ENCODE data around the gene HNRNPA3. TPM values are rescaled to one million over a fixed set of nuclear protein-coding genes. Genes with fewer than 3 reads are reported as not detected.
"Not testable (repeated sequence)": the region's sequence is repeated elsewhere in the genome, so short reads cannot be mapped to it uniquely, and the experiment has no call there.

HNRNPA3 gene
- polyA plus RNA-seq, 3 donors = 57.1 to 170 (median 155) TPM

DNA sequence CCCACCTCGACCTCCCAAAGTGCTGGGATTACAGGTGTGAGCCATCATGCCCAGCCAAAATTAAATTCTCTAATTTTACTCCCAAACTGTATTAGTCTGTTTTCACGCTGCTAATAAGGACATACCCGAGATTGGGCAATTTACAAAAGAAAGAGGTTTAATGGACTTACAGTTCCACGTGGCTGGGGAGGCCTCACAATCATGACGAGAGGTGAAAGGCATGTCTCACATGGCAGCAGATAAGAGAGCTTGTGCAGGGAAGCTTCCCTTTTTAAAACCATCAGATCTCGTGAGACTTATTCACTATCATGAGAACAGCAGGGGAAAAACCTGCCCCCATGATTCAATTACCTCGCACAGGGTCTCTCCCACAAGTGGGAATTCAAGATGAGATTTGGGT lies 26.6 kb upstream of the HNRNPA3 start:
- H3K27ac ChIP-seq (ENCODE audit: low read depth, low read length) = not testable (repeated sequence)
- 75 to 84% (median 75%) methylated on average over 7 of the region's 7 CpGs for WGBS, 3 donors

- H3K27ac ChIP-seq (ENCODE audit: low read depth, low read length) = no peak overlapping the region
- WGBS, 3 donors = 58 to 63% (median 62%) methylated on average over 8 of the region's 8 CpGs
These were observed 24.8 kb upstream of the HNRNPA3 start for GRCh38 chr2:177187631-177188312.

GRCh38 chr2:177188482-177189469 lies 23.8 kb upstream of the HNRNPA3 start:
- WGBS, 3 donors = 86 to 95% (median 90%) methylated on average over 7 of the region's 7 CpGs

GRCh38 chr2:177190941-177191340 lies 21.7 kb upstream of the HNRNPA3 start:
- WGBS, 3 donors = 79 to 87% (median 84%) methylated on average over 1 of the region's 1 CpG
- no peak overlapping the region for H3K27ac ChIP-seq (ENCODE audit: low read depth, low read length)

More at GRCh38 chr2:177188482-177189469, 23.8 kb upstream of the HNRNPA3 start:
- no peak overlapping the region for H3K27ac ChIP-seq (ENCODE audit: low read depth, low read length)

DNA sequence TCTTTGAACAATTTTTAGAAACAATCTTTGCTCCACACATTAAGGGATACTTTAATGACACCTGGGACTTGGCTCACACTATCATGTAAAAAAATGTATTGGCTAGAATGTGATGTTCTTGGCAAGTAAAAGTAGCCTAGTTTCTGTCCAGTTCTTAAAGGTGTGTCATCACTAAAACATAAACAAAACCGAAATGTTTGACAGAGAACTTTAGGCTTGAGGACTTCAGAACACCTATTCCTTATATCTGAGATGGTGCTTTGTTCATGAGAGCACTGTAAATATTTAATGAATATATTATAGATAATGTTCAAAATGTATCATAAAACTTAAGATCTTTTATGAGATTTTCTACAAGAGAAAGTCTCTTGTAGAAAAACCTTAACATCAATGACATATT lies 19.8 kb upstream of the HNRNPA3 start:
- no peak overlapping the region for H3K27ac ChIP-seq (ENCODE audit: low read depth, low read length)
- WGBS, 3 donors = 91% methylated on average over 1 of the region's 1 CpG

DNA sequence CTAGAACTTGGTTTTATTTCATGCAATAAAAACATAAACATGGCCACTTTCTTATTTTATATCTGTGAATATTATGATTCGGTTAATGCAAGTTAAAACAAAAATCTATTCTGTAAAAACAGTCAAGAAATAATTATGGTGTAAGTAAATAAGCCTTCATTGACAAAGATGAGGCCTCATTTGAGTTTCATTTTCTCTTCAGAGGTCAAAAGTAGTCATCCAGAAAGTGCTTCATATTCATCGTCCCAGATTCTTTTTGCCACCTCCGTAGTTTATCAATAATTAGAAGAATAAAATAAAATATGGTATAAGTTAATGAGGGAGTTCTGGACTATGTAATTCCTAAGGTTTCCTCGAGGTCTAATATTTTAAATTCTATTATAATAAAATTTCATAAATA lies 19.4 kb upstream of the HNRNPA3 start:
- WGBS, 3 donors = 87 to 90% (median 88%) methylated on average over 4 of the region's 4 CpGs
- H3K27ac ChIP-seq (ENCODE audit: low read depth, low read length) = no peak overlapping the region

GRCh38 chr2:177195194-177195593 lies 17.4 kb upstream of the HNRNPA3 start:
- no peak overlapping the region for H3K27ac ChIP-seq (ENCODE audit: low read depth, low read length)
- 54 to 79% (median 63%) methylated on average over 1 of the region's 1 CpG for WGBS, 3 donors

- 96 to 98% (median 97%) methylated on average over 7 of the region's 7 CpGs for WGBS, 3 donors
These were observed 12.2 kb upstream of the HNRNPA3 start for GRCh38 chr2:177200419-177200818.

DNA sequence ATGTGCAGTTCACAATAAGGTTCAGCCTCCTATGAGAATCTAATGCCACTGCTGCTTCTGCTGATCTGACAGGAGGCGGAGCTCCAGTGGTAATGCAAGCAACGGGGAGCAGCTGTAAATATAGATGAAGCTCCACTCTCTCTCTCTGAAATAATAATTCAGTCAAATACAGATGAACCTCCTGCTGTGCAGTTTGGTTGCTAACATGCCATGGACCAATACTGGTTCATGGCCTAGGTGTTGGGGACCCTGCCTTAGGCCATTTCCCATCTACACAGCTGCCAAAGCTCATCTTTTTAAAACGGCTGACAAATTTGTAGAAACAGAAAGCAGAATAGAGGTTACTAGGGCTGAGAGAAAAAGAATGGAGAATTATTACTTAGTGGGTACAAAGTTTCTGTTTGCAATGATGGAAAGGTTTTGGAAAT lies 10.7 kb upstream of the HNRNPA3 start:
- 59 to 66% (median 59%) methylated on average over 3 of the region's 3 CpGs for WGBS, 3 donors
- no peak overlapping the region for H3K27ac ChIP-seq (ENCODE audit: low read depth, low read length)

More at GRCh38 chr2:177200419-177200818, 12.2 kb upstream of the HNRNPA3 start:
- not testable (repeated sequence) for H3K27ac ChIP-seq (ENCODE audit: low read depth, low read length)

GRCh38 chr2:177204417-177204816 lies 8.2 kb upstream of the HNRNPA3 start:
- 84 to 87% (median 86%) methylated on average over 3 of the region's 3 CpGs for WGBS, 3 donors
- H3K27ac ChIP-seq (ENCODE audit: low read depth, low read length) = no peak overlapping the region

DNA sequence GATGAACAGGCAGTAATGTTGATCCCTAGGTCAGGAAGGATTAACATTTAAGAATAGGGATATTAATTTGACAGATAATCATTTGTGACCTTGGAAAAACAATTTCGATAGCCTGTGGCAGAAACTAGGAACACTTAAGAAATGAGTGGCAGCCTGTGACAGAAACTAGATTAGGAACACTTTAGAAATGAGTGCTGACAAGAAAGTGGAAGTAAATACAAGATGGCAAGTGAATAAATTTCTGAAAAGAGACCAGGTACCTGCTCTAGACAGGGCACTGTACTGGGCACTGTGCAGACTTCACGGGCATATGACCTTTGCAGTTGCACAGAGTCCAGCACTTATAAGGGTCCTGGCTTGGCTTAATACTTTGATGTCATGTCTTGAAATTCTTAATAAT lies 5.5 kb upstream of the HNRNPA3 start:
- WGBS, 3 donors = 42 to 94% (median 78%) methylated on average over 2 of the region's 2 CpGs
- no peak overlapping the region for H3K27ac ChIP-seq (ENCODE audit: low read depth, low read length)

- 34 to 54% (median 48%) methylated on average over 7 of the region's 7 CpGs for WGBS, 3 donors
These were observed 1.4 kb upstream of the HNRNPA3 start for GRCh38 chr2:177211169-177211568.

GRCh38 chr2:177211576-177212105 lies 953 bp upstream of the HNRNPA3 start:
- WGBS, 3 donors = 3 to 6% (median 4%) methylated on average over 6 of the region's 6 CpGs
- peak overlapping the region; percentile 98 for H3K27ac ChIP-seq (ENCODE audit: low read depth, low read length)

More at GRCh38 chr2:177211169-177211568, 1.4 kb upstream of the HNRNPA3 start:
- H3K27ac ChIP-seq (ENCODE audit: low read depth, low read length) = peak overlapping the region; percentile 1

DNA sequence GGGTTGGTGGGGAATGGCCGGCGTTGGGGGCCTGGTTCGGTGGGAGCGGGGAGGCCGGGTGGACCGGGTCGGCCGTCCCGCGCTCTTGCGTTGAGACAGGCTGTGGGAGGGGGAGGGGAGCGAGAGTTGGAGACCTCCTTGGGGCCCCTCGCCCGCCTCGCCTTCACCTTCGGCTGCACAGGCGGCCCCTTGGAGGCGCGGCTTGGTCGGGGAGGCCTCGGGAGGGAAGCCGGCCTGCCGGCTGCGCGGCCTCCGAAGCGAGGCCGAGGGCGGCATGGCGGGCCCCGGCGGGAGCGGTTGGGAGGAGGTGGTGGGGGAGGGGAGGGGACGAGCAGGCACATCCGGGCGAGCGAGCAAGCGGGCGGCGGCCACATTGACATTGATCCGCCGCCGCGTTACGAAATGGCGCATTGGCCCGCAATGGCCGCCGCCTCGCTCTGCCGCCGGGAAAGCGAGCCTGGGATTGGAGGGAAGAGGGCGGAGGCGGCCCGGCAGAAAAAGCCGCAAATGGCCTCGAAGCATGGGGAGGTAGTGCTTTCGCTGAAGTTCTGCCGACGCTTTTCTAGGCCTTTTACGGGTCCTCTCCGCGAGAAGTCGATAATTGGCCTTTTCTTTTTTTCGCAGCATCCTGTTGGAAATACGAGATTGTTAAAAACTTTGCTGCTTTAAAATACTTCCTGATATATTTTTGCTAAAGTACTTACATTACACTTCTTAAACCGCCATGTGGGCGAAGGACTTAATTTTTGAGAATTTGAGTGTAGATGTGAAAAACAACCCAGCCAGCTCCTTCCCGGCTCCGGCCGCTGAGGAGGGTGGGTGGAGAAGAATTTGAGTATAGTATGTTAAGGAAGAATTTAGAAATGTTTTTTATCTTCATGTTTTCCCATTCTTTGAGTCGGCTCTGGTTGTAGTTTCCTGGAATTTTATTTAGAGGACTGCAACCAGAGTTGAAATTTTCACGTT lies 580 bp downstream of the HNRNPA3 start:
- peak overlapping the region; percentile 99 for H3K27ac ChIP-seq (ENCODE audit: low read depth, low read length)
- 0 to 1% (median 1%) methylated on average over 44 to 74 of the region's 74 CpGs for WGBS, 3 donors

DNA sequence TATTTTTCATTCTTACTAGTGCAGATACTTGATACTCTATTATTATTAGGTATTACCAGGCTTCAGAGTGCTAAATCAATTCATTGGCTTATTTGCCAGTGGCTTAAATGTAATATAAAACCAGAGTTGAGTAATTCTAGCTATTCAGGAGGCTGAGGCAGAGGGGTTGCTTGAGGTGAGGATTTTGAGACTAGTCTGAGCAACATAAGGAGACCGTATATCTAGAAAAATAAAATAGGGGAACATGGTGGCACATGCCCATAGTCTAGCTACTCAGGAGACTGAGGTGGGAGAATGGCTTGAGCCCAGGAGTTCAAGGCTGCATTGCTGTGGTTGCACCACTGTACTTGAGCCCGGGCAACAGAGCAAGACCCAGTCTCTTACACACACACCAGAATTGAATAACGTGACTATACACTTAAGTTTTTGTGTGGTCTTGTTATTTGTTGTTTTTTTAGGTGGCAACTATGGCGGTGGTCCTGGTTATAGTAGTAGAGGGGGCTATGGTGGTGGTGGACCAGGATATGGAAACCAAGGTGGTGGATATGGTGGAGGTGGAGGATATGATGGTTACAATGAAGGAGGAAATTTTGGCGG lies 4.8 kb downstream of the HNRNPA3 start:
- no peak overlapping the region for H3K27ac ChIP-seq (ENCODE audit: low read depth, low read length)
- 81 to 89% (median 83%) methylated on average over 5 of the region's 5 CpGs for WGBS, 3 donors

DNA sequence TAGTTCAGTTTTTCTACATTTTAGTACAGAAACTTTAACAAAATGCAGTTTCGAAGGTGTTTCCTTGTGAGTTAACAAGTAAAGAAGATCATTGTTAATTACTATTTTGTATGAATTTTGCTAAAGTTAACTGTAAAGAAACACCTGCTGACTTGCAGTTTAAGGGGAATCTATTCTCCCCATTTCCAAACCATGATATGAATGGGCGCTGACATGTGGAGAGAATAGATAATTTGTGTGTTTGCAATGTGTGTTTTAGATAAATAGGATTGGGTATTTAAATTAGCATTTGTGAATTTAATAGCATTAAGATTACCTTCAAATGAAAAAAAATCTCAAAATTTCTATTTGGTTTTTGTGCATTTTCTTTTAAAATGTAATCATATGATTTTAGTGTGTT lies 7.2 kb downstream of the HNRNPA3 start:
- WGBS, 3 donors = 81 to 99% (median 97%) methylated on average over 2 of the region's 2 CpGs
- H3K27ac ChIP-seq (ENCODE audit: low read depth, low read length) = not testable (repeated sequence)

DNA sequence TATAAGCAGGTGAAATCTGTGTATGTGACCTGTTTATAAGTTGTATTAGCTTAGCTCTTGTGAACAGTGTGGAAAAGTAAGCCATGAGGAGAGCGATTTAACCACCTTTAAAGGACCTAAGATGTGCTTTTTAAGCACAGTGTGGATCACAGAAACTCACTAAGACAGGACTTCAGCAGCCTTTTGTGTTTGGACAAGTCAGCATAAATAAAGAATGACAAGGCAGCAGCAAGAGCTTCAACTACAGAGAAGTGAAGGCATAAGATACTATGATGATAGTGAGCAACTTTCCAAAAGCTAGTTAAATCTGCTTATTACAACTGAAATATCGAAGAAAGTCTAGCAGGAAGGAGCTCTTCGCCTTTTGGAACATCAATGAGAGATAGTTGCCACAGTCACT lies 8.9 kb downstream of the HNRNPA3 start:
- H3K27ac ChIP-seq (ENCODE audit: low read depth, low read length) = no peak overlapping the region
- 93 to 99% (median 94%) methylated on average over 3 of the region's 3 CpGs for WGBS, 3 donors

DNA sequence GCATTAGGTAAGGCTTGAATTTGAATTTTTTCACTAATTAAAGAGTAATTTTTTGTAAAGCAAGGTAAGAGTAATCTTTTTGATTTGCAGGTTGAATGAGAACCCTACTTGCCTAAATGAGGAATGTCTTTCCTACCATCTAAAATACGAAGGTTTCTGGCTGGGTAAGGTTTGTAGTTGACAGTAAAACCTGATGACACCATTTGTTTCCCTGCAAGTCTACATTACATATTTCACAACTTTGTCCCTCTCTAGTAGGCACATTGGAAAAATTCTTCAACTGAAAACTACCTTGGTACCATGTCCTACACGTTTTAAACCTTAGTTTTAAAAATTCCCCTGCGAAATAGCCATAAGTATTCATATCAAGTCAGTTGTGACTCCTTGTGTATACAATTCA lies 9.4 kb downstream of the HNRNPA3 start:
- H3K27ac ChIP-seq (ENCODE audit: low read depth, low read length) = no peak overlapping the region
- 84 to 86% (median 85%) methylated on average over 3 of the region's 3 CpGs for WGBS, 3 donors
